Measurements from ENCODE around the gene NFE2L3. TPM values are rescaled to one million over a fixed set of nuclear protein-coding genes. Genes with fewer than 3 reads are reported as not detected.

Gene NFE2L3
- total and polyA plus RNA-seq, 2 donors (not counting 3 experiments of a cell fraction or from before 2014, with no cell fraction given), result 29.6 to 40.2 TPM

DNA sequence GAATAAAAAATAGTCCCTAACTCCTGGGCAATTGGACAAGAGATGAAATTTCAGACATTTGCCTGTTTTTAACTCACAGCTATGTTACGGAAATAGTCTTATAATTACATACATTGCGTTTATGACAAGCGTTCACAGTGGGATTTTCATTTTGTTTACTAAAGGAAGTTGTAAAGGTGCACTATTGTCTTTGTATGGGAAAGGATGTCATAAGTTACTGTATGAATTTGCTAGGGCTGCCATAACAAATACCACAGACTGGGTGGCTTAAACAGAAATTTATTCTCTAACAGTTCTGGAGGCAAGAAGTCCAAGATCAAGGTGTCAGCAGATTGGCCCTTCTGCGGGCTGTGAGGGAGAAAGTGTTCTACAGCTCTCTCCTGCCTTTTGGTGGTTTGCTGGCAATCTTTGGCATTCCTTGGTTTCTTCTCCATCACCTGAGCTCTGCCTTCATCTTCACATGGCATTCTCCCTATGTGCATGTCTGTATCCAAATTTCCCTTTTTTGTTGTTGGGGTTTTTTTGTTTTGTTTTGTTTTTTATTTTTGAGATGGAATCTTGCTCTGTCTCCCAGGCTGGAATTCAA lies 5.6 kb downstream of the NFE2L3 start:
- H3K4me1 ChIP-seq (ENCODE audit: control insufficient read depth, extremely low read depth, insufficient read depth, low read length), result peaks cover 64% of the 10 kb centered on the region
- H3K9me3 ChIP-seq (replicated peaks; ENCODE audit: control insufficient read depth, insufficient read depth, low read length), result no peaks in the 10 kb centered on the region
- dilution Hi-C loops (cut with MboI; ENCODE audit: extremely low pct_ligation_motif_present, low sequenced_read_pairs), result no loop called here
- no peaks in the 10 kb centered on the region for H4K20me1 ChIP-seq (replicated peaks; ENCODE audit: control insufficient read depth, extremely low read depth, insufficient read depth, low read length)
- POLR2A ChIA-PET, result interaction anchor here (1.2 kb wide), 1 partner anchor 42 kb away, joined by 3 read pairs; no protein-coding TSS in a partner anchor
- H3K27me3 ChIP-seq (ENCODE audit: control insufficient read depth in 2 of 2, insufficient read depth in 2 of 2, low read length in 2 of 2), result no peaks in the 10 kb centered on the region
- H2AFZ ChIP-seq (ENCODE audit: low read depth, low read length), result no peak overlapping the region
- peak overlapping the region; percentile 92 for H3K27ac ChIP-seq (ENCODE audit: insufficient read depth, low read depth, low read length)
- H3K4me3 ChIP-seq (replicated peaks in 1 of 3; ENCODE audit: insufficient read depth in 1 of 3, low read depth in 1 of 3, low read length in 3 of 3), result no peak overlapping the region
- intact Hi-C loops (cut with micrococcal nuclease), result loop anchor here (2.0 to 10.0 kb wide), 4 partner anchors 29 to 1000 kb away; partner anchors contain the start of gene HOXA7
- no peaks in the 10 kb centered on the region for H3K36me3 ChIP-seq (ENCODE audit: control insufficient read depth in 2 of 2, extremely low read depth in 1 of 2, insufficient read depth in 2 of 2, low read length in 2 of 2)
- FAIRE-seq (peak; percentile 28), DNase-seq (ENCODE audit: low read depth, low spot score) (no peak)
- no TSS peak for BruUV-seq (replicated peaks)
- no peaks in the 10 kb centered on the region for H3K9me1 ChIP-seq (replicated peaks; ENCODE audit: control insufficient read depth, extremely low read depth, insufficient read depth, low read length)
- CTCF ChIA-PET, result interaction anchor here (2.5 to 4.1 kb wide), 3 partner anchors 23 to 67 kb away, joined by 7 to 12 read pairs (median 8); no protein-coding TSS in a partner anchor
- TF ChIP-seq POLR2A (IDR thresholded peaks at IDR 0.05; ENCODE audit: low read depth, low read length), result no peak
- no peak for TF ChIP-seq MYC (IDR thresholded peaks at IDR 0.05; ENCODE audit: low read depth, low read length)
- no peak for TF ChIP-seq GATA2 (IDR thresholded peaks at IDR 0.05; ENCODE audit: insufficient read depth, insufficient read length, low read depth, low read length)
- TF ChIP-seq FOS (IDR thresholded peaks at IDR 0.05; ENCODE audit: borderline replicate concordance, insufficient read depth, low read length), result no peak
- TF ChIP-seq, protein P1, sequence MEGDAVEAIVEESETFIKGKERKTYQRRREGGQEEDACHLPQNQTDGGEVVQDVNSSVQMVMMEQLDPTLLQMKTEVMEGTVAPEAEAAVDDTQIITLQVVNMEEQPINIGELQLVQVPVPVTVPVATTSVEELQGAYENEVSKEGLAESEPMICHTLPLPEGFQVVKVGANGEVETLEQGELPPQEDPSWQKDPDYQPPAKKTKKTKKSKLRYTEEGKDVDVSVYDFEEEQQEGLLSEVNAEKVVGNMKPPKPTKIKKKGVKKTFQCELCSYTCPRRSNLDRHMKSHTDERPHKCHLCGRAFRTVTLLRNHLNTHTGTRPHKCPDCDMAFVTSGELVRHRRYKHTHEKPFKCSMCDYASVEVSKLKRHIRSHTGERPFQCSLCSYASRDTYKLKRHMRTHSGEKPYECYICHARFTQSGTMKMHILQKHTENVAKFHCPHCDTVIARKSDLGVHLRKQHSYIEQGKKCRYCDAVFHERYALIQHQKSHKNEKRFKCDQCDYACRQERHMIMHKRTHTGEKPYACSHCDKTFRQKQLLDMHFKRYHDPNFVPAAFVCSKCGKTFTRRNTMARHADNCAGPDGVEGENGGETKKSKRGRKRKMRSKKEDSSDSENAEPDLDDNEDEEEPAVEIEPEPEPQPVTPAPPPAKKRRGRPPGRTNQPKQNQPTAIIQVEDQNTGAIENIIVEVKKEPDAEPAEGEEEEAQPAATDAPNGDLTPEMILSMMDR (IDR thresholded peaks at IDR 0.05; ENCODE audit: extremely low read depth in 1 of 2, insufficient read depth in 1 of 2, low read depth in 1 of 2, low read length in 2 of 2), result no peak
- TF ChIP-seq MAX (IDR thresholded peaks at IDR 0.05; ENCODE audit: insufficient read depth, insufficient read length), result no peak
- no peak for TF ChIP-seq POLR2AphosphoS5 (IDR thresholded peaks at IDR 0.05; ENCODE audit: insufficient read depth, low read depth, low read length)
- peak overlapping the region; percentile 64 for H3K4me2 ChIP-seq (ENCODE audit: insufficient read depth, low read length)
- peak overlapping the region; percentile 82 for H3K9ac ChIP-seq (replicated peaks; ENCODE audit: extremely low read depth, insufficient read depth, low read length)
- H3K79me2 ChIP-seq (ENCODE audit: control insufficient read depth, insufficient read depth, low read length), result peaks cover 78% of the 10 kb centered on the region

Data from endothelial cell of umbilical vein (primary cell).